HepG2 (cell line): ENCODE measurements around the gene CELSR3. TPM values are rescaled to one million over a fixed set of nuclear protein-coding genes. Genes with fewer than 3 reads are reported as not detected.

Experiments
- ATAC-seq: fragments of 200-7000 bp; cut with Tn5 transposase; 3 replicates; pipeline ENCODE4 v1.9.1; 2020; ENCODE audit warnings: mild to moderate bottlenecking, moderate library complexity
- BruUV-seq: library from RNA; stranded (reverse); fragments of 400-500 nt; replicated peaks from 2 replicates; lab custom pipeline; 2021; lab: Mats Ljungman, UMichigan
- CTCF ChIA-PET: fragments of 300-600 bp; formaldehyde crosslinking; extraction: SDS; loops from one replicate; lab custom pipeline; 2021; ENCODE audit warnings: low total read pairs, inconsistent platforms, low intra/inter-chr PET ratio; lab: Yijun Ruan, JAX
- POLR2A ChIA-PET: fragments of 350-600 bp; sonication (Branson Sonifier 250); formaldehyde crosslinking; loops from one replicate; lab custom pipeline; 2020; ENCODE audit warnings: antibody characterized with exemption, inconsistent platforms; lab: Yijun Ruan, JAX
- DNase-seq: peaks from one replicate; pipeline ENCODE4 v3.0.0-alpha.2; 2015; ENCODE audit warnings: low spot score
- FAIRE-seq: peaks from 3 replicates; lab custom pipeline; 2011; peaks lifted over from hg19 to GRCh38; lab: Jason Lieb, UNC
- H2AFZ ChIP-seq: one replicate; pipeline ENCODE4 v1.6.1; 2011; ENCODE audit warnings: low read length, inconsistent platforms
- H3K27ac ChIP-seq: fragments of 300-600 bp; 3 replicates; pipeline ENCODE4 v1.8.0; 2011; ENCODE audit warnings: mixed run types, mild to moderate bottlenecking, mixed read lengths, low read length, inconsistent platforms; ENCODE audit not compliant: insufficient read depth; ENCODE audit errors: extremely low read length
- H3K27me3 ChIP-seq, 2 experiments: fragments of 200-600 bp in 1 of 2; 2 replicates in 1 of 2; 3 replicates in 1 of 2; pipeline versions ENCODE4 v1.6.0 to v1.8.0; 2011; ENCODE audit warnings: low read length in 2 of 2, mild to moderate bottlenecking in 2 of 2, moderate library complexity in 2 of 2, inconsistent platforms in 1 of 2; ENCODE audit not compliant: insufficient read depth in 2 of 2, control insufficient read depth in 1 of 2
- H3K36me3 ChIP-seq, 2 experiments: fragments of 200-600 bp in 1 of 2; replicated peaks in 1 of 2; 2 replicates in 1 of 2; 3 replicates in 1 of 2; pipeline versions ENCODE4 v1.5.1 to v1.8.0; 2011; ENCODE audit warnings: low read length in 2 of 2, inconsistent platforms in 1 of 2; ENCODE audit not compliant: insufficient read depth in 2 of 2, control insufficient read depth in 1 of 2
- H3K4me1 ChIP-seq: 2 replicates; pipeline ENCODE4 v1.5.1; 2012; ENCODE audit warnings: low read length, inconsistent platforms; ENCODE audit not compliant: insufficient read depth
- H3K4me2 ChIP-seq: 2 replicates; pipeline ENCODE4 v1.6.0; 2011; ENCODE audit warnings: low read depth, low read length, inconsistent platforms
- H3K4me3 ChIP-seq, 3 experiments: fragments of 200-600 bp in 1 of 3; sonication (generic), shearing (Covaris generic) in 1 of 3; replicated peaks in 1 of 3; 2 replicates each; pipeline ENCODE4 v1.5.1; 2011 to 2016; ENCODE audit warnings: low read length in 3 of 3, inconsistent platforms in 2 of 3, low read depth in 2 of 3, mild to moderate bottlenecking in 2 of 3, control low read depth in 1 of 3, mixed read lengths in 1 of 3; ENCODE audit not compliant: insufficient read depth in 1 of 3
- H3K79me2 ChIP-seq: one replicate; pipeline ENCODE4 v1.6.1; 2011; ENCODE audit warnings: low read length, inconsistent platforms; ENCODE audit not compliant: insufficient read depth
- H3K9ac ChIP-seq: 2 replicates; pipeline ENCODE4 v1.6.0; 2011; ENCODE audit warnings: mild to moderate bottlenecking, low read depth, low read length, inconsistent platforms; ENCODE audit not compliant: insufficient read depth
- H3K9me3 ChIP-seq: 2 replicates; pipeline ENCODE4 v1.5.1; 2012; ENCODE audit warnings: mild to moderate bottlenecking, low read length
- H4K20me1 ChIP-seq: 2 replicates; pipeline ENCODE4 v1.6.0; 2011; ENCODE audit warnings: inconsistent platforms, mild to moderate bottlenecking, low read length, moderate library complexity; ENCODE audit not compliant: insufficient read depth
- ARID2 ChIP-seq: sonication (generic); formaldehyde crosslinking; IDR thresholded peaks from 2 replicates; pipeline ENCODE4 v1.8.1; 2022; ENCODE audit warnings: mild to moderate bottlenecking, missing genetic modification reagents, borderline replicate concordance
- ARID5B ChIP-seq: IDR thresholded peaks from 2 replicates; pipeline ENCODE4 v1.4.0; 2020; ENCODE audit warnings: mild to moderate bottlenecking, missing genetic modification reagents
- KLF13 ChIP-seq: sonication (generic); formaldehyde crosslinking; IDR thresholded peaks from 2 replicates; pipeline ENCODE4 v1.4.0; 2020; ENCODE audit warnings: mild to moderate bottlenecking, missing genetic modification reagents
- LRRFIP1 ChIP-seq: sonication (generic); formaldehyde crosslinking; conservative IDR thresholded peaks from 2 replicates; pipeline ENCODE4 v1.4.0; 2020; ENCODE audit warnings: missing genetic modification reagents
- MEIS1 ChIP-seq: sonication (generic); formaldehyde crosslinking; IDR thresholded peaks from 2 replicates; pipeline ENCODE4 v1.9.0; 2021; ENCODE audit warnings: mild to moderate bottlenecking, missing genetic modification reagents, moderate library complexity, borderline replicate concordance
- NCOR1 ChIP-seq: fragments of 200-600 bp; sonication (generic); IDR thresholded peaks from 2 replicates; pipeline ENCODE4 v1.7.0; 2017; ENCODE audit warnings: antibody characterized with exemption, low read length, borderline replicate concordance
- TMF1 ChIP-seq: sonication (generic); formaldehyde crosslinking; IDR thresholded peaks from 2 replicates; pipeline ENCODE4 v1.8.1; 2022; ENCODE audit warnings: low read depth, missing genetic modification reagents
- ZC3H13 ChIP-seq: sonication (generic); formaldehyde crosslinking; IDR thresholded peaks from 2 replicates; pipeline ENCODE4 v1.8.1; 2023; ENCODE audit warnings: mild to moderate bottlenecking, missing genetic modification reagents, moderate library complexity
- ZNF142 ChIP-seq: sonication (generic); formaldehyde crosslinking; IDR thresholded peaks from 2 replicates; pipeline ENCODE4 v1.4.0; 2020; ENCODE audit warnings: missing genetic modification reagents
- ZNF704 ChIP-seq: sonication (generic); formaldehyde crosslinking; IDR thresholded peaks from 2 replicates; pipeline ENCODE4 v1.8.1; 2023; ENCODE audit warnings: mild to moderate bottlenecking, inconsistent platforms, moderate library complexity, missing genetic modification reagents, borderline replicate concordance
- WGBS: methylation state at CpG from one replicate; pipeline ENCODE4 v1.1.6; 2017; ENCODE audit warnings: low lambda C conversion rate; 5-methylcytosine and 5-hydroxymethylcytosine counted together
- in situ Hi-C: cut with HindIII; loops from 2 replicates; pipeline ENCODE4 v1.10.0; 2017; ENCODE audit warnings: low pct_unique_long_range_greater_than_20kb; ENCODE audit not compliant: extremely low pct_ligation_motif_present
- intact Hi-C: fragments of 100-400 bp; cut with micrococcal nuclease; formaldehyde crosslinking; loops from one replicate; pipeline ENCODE4 v1.10.0; 2022; ENCODE audit not compliant: unreplicated experiment
- polyA plus RNA-seq, 8 experiments: library from polyadenylated mRNA; depleted of rRNA in 3 of 8; stranded (reverse) in 7 of 8; unstranded in 1 of 8; fragments of >200 nt; fragmentation: Illumina TruSeq in 4 of 8; extraction: Trizol in 4 of 8; gene quantifications; 2 replicates each; pipeline versions ENCODE4 v1.2.1 to v1.2.3, GENCODE V29; 2011 to 2016; ENCODE audit warnings: low read depth in 4 of 8, missing spikeins in 1 of 8, mixed read lengths in 1 of 8; ENCODE audit not compliant: insufficient read depth in 1 of 8
- total RNA-seq, 5 experiments: library from RNA; depleted of rRNA; stranded (reverse); fragments of >200 nt; fragmentation: Illumina TruSeq; extraction: Trizol; gene quantifications; 2 replicates each; pipeline ENCODE4 v1.2.3, GENCODE V29; 2016; ENCODE audit warnings: low read depth in 1 of 5

CELSR3 gene
- total and polyA plus RNA-seq, 2 of the 13 experiments (the other 11 are each of a cell fraction or from before 2014, with no cell fraction given) = 5.4 to 6.7 TPM

GRCh38 chr3:48688737-48689075 is 26.0 kb upstream of the CELSR3 start:
- ChIA-PET CTCF (no interaction called here), POLR2A (interaction anchor here (0.6 to 1.1 kb wide), 3 partner anchors 26 to 738 kb away, joined by 3 to 4 read pairs (median 4); partner anchors contain the start of gene CELSR3)
- Histone ChIP-seq H3K27ac (no peak overlapping the region), H4K20me1 (no peaks in the 10 kb centered on the region), H3K36me3 (peaks cover 21 to 59% of the 10 kb centered on the region in 2 experiments), H3K27me3 (no peaks in the 10 kb centered on the region; a peak in 2 of 5 replicates), H3K9ac (no peak overlapping the region), H3K9me3 (no peaks in the 10 kb centered on the region), H3K4me2 (no peak overlapping the region), H3K79me2 (peaks cover 17% of the 10 kb centered on the region), H3K4me3 (no peak overlapping the region), H3K4me1 (peaks cover 17% of the 10 kb centered on the region), H2AFZ (no peak overlapping the region)
- intact Hi-C loops (no loop called here), in situ Hi-C loops (no loop called here)
- DNase-seq (no peak), ATAC-seq (no peak), FAIRE-seq (no peak)
- WGBS = no CpG with 5 or more reads among the region's 3 CpGs
- no TSS peak for BruUV-seq
- TF ChIP-seq TMF1 (no peak), ARID2 (CRISPR knock-in tag) (no peak), KLF13 (CRISPR knock-in tag) (no peak), ZC3H13 (CRISPR knock-in tag) (no peak), NCOR1 (no peak), ZNF704 (no peak), MEIS1 (CRISPR knock-in tag) (no peak), ZNF142 (CRISPR knock-in tag) (no peak), LRRFIP1 (CRISPR knock-in tag) (no peak), ARID5B (CRISPR knock-in tag) (no peak)
